ENCODE measurements around the gene INPP5D. TPM values are rescaled to one million over a fixed set of nuclear protein-coding genes. Genes with fewer than 3 reads are reported as not detected.

Gene INPP5D
- total and polyA plus RNA-seq, 2 of the 13 experiments (the other 11 are each of a cell fraction or from before 2014, with no cell fraction given) = 16.7 to 18.0 TPM

DNA sequence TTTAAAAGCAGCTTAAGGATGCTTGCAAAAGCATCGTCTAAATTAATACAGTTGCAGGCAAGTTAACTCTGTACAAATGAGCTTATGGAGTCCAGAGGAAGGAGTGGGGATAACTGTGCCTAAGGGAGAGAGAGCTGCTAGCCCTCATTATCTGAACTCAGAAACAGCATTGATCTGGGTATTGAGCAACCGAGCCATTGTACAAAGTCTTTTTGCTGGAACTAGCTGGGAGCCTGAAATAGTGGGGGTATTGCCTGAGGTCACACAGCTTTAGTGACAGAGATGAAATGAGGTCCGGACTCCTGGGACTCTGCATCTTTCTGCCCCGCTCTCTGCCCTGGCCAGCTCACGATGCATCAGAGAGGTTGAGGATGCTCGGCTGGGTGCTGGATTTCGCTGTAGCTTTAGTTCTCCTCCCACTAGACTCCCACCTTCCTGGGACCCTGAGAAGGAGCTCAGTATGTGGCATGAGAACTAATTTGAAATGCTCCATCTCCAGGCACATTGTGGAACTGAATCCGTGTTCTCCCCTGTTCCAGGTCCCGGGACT lies 123.8 kb downstream of the INPP5D start (continued):
- TF ChIP-seq ZNF749 (CRISPR knock-in tag; IDR thresholded peaks at IDR 0.05; ENCODE audit: borderline replicate concordance) (no peak), ELF4 (CRISPR knock-in tag; IDR thresholded peaks at IDR 0.05; ENCODE audit: borderline replicate concordance) (no peak), MBD4 (IDR thresholded peaks at IDR 0.05; ENCODE audit: borderline replicate concordance, low read length) (no peak), YEATS2 (CRISPR knock-in tag; IDR thresholded peaks at IDR 0.05; ENCODE audit: borderline replicate concordance) (no peak), ZNF331 (CRISPR knock-in tag; IDR thresholded peaks at IDR 0.05) (peak; percentile 41; the same call in 1 of the 2 replicates), NR2F6 (IDR thresholded peaks at IDR 0.05) (0 out of 2 replicates have a peak, but pooled peaks have one; percentile 21), NR2F6 (CRISPR knock-in tag; IDR thresholded peaks at IDR 0.05) (no peak), RBM22 (optimal IDR thresholded peaks at IDR 0.05; ENCODE audit: low read length) (no peak)
- TF ChIP-seq, protein P1, sequence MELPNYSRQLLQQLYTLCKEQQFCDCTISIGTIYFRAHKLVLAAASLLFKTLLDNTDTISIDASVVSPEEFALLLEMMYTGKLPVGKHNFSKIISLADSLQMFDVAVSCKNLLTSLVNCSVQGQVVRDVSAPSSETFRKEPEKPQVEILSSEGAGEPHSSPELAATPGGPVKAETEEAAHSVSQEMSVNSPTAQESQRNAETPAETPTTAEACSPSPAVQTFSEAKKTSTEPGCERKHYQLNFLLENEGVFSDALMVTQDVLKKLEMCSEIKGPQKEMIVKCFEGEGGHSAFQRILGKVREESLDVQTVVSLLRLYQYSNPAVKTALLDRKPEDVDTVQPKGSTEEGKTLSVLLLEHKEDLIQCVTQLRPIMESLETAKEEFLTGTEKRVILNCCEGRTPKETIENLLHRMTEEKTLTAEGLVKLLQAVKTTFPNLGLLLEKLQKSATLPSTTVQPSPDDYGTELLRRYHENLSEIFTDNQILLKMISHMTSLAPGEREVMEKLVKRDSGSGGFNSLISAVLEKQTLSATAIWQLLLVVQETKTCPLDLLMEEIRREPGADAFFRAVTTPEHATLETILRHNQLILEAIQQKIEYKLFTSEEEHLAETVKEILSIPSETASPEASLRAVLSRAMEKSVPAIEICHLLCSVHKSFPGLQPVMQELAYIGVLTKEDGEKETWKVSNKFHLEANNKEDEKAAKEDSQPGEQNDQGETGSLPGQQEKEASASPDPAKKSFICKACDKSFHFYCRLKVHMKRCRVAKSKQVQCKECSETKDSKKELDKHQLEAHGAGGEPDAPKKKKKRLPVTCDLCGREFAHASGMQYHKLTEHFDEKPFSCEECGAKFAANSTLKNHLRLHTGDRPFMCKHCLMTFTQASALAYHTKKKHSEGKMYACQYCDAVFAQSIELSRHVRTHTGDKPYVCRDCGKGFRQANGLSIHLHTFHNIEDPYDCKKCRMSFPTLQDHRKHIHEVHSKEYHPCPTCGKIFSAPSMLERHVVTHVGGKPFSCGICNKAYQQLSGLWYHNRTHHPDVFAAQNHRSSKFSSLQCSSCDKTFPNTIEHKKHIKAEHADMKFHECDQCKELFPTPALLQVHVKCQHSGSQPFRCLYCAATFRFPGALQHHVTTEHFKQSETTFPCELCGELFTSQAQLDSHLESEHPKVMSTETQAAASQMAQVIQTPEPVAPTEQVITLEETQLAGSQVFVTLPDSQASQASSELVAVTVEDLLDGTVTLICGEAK (IDR thresholded peaks at IDR 0.05) = no peak
- TF ChIP-seq, protein P1 (CRISPR knock-in tag; IDR thresholded peaks at IDR 0.05) = no peak
